ENCODE measurements around the gene ACTR2. TPM values are rescaled to one million over a fixed set of nuclear protein-coding genes. Genes with fewer than 3 reads are reported as not detected.

ACTR2 gene
- 199 TPM for total RNA-seq (2021; ENCODE audit: unreplicated experiment)
- polyA plus RNA-seq (2012): 51.8 and 71.0 TPM in 2 replicates
- percentile 92 among the genes with signal in this experiment for Bru-seq, nascent RNA
- BruChase-seq, experiment 1, labeled RNA remaining after a 6-hour chase: percentile 98 among the genes with signal in this experiment
- BruChase-seq, experiment 2, labeled RNA remaining after a 2-hour chase: percentile 95 among the genes with signal in this experiment
- long read RNA-seq, transcript ACTR2-201 (9 exons, 3,861 nt): major isoform, 118 of 144 reads
- long read RNA-seq, partial matches to known transcripts: 7 of 144 reads
- long read RNA-seq, other reads (novel, unspliced or antisense): 19 of 144 reads

DNA sequence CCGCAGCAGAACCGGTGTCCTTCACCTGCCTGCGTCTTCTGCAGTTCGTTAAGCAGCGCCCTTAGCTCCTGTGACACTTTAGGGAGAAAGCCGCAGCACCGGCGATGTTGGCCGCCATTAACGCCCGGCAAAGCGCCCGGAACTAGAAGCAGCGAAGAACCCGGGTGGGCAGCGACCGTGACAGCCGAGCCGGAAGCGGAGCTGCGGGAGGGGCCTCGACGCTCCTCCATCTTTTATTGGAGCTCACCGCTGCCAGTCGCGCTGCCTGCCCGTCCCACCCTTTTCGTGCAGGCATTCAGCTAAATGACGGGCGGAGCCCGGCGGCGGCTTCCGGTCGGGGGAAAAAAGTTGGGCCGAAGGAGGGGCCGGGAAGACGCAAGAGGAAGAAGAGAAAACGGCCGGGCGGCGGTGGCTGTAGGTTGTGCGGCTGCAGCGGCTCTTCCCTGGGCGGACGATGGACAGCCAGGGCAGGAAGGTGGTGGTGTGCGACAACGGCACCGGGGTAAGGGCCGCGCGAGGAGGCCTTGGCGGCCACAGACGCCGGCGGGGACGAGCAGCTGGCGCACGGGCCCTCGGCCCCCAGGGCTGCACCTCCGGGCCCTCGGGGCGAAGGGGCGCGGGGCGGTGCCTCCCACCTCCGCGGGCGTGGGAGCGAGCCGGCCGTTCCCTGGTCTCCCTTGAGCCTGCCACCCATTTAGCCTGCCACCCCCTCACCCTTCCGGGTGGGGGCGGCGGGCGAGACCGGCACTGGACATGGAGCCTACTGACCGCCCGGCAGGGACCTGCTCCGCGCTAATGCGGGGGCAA is at the start of gene ACTR2:
ACTR2 (plus strand) TSS at position 376 of the 807 bp plus-strand sequence; CDS start at position 455, 79 bp downstream.
- POLR2A ChIA-PET: interaction anchor here (0.6 to 1.2 kb wide), 7 partner anchors 8 to 343 kb away, joined by 3 to 7 read pairs (median 4); partner anchors contain the start of gene RAB1A
- H3K79me2 ChIP-seq (ENCODE audit: insufficient read depth, low read length): peaks cover 65% of the 10 kb centered on the region
- DNase-seq (ENCODE audit: low read depth, low spot score) (peak; percentile 90), ATAC-seq (peak; percentile 96)
- CTCF ChIA-PET: interaction anchor here (0.6 to 1.3 kb wide), 4 partner anchors 9 to 58 kb away, joined by 3 to 5 read pairs (median 4); no protein-coding TSS in a partner anchor
- H3K27me3 ChIP-seq (ENCODE audit: insufficient read depth, low read length): no peaks in the 10 kb centered on the region
- H3K27ac ChIP-seq (ENCODE audit: low read depth, low read length): peak within 1 kb of the TSS; percentile 95
- H3K9ac ChIP-seq (ENCODE audit: low read length): peak within 1 kb of the TSS; percentile 92
- H3K4me3 ChIP-seq (replicated peaks in 1 of 2; ENCODE audit: low read depth in 1 of 2, low read length in 2 of 2): peak within 1 kb of the TSS; percentile 73 to 82
- intact Hi-C loops (cut with micrococcal nuclease): no loop called here
- 0 out of 4 replicates have a peak, but pooled peaks cover 0 to 2% of the 10 kb centered on the region in 2 experiments for H3K36me3 ChIP-seq (ENCODE audit: control insufficient read depth in 1 of 2, insufficient read depth in 2 of 2, low read length in 2 of 2)
- H4K20me1 ChIP-seq (ENCODE audit: insufficient read depth): 0 out of 2 replicates have a peak, but pooled peaks cover 2% of the 10 kb centered on the region
- H3K9me2 ChIP-seq (ENCODE audit: insufficient read depth): no peaks in the 10 kb centered on the region
- H3K9me3 ChIP-seq (ENCODE audit: control insufficient read depth in 1 of 2, insufficient read depth in 1 of 2, low read depth in 1 of 2, low read length in 2 of 2): no peaks in the 10 kb centered on the region
- no peak within 1 kb of the TSS for H2AFZ ChIP-seq (ENCODE audit: low read depth, low read length, poor library complexity, severe bottlenecking)
- H3K4me1 ChIP-seq (ENCODE audit: control insufficient read depth in 1 of 2, insufficient read depth in 2 of 2, low read length in 2 of 2): peaks cover 8 to 27% of the 10 kb centered on the region in 2 experiments; a peak in 3 of 4 replicates
- RAD21 ChIA-PET (ENCODE audit: low non-redundant PET in 1 of 2, low total read pairs in 2 of 2, uncharacterized antibody in 2 of 2, unreplicated experiment in 2 of 2): interaction anchor here in 1 of 2 experiments (0.7 kb wide), 1 partner anchor 251 kb away, joined by 4 read pairs; no protein-coding TSS in a partner anchor
- BruUV-seq (replicated peaks): no TSS peak
- peak within 1 kb of the TSS; percentile 90 for H3K4me2 ChIP-seq (ENCODE audit: low read length)
- TF ChIP-seq EGR1 (IDR thresholded peaks at IDR 0.05; ENCODE audit: low read depth) (peak; percentile 65), FOSL1 (IDR thresholded peaks at IDR 0.05; ENCODE audit: low read depth) (no peak), SIN3A (IDR thresholded peaks at IDR 0.05; ENCODE audit: low read depth) (peak; percentile 96), SRF (IDR thresholded peaks at IDR 0.05; ENCODE audit: low read depth) (no peak), CBX3 (IDR thresholded peaks at IDR 0.05; ENCODE audit: low read depth) (no peak), CEBPB (IDR thresholded peaks at IDR 0.05; ENCODE audit: low read depth) (no peak), YY1 (IDR thresholded peaks at IDR 0.05; ENCODE audit: extremely low read depth, insufficient replicate concordance, low read depth, low read length) (peak; percentile 93), EZH2phosphoT487 (IDR thresholded peaks at IDR 0.05; ENCODE audit: borderline replicate concordance) (no peak), SP1 (IDR thresholded peaks at IDR 0.05; ENCODE audit: low read depth) (peak; percentile 95), TCF7L2 (IDR thresholded peaks at IDR 0.05; ENCODE audit: borderline replicate concordance, extremely low read depth, insufficient read depth, insufficient read length) (peak; percentile 50), POLR2A (IDR thresholded peaks at IDR 0.05; ENCODE audit: borderline replicate concordance, extremely low read depth, insufficient read depth, insufficient read length) (peak; percentile 51), ZFX (IDR thresholded peaks at IDR 0.05) (peak; percentile 92), RAD21 (IDR thresholded peaks at IDR 0.05; ENCODE audit: low read depth) (no peak), POLR2AphosphoS5 (IDR thresholded peaks at IDR 0.05; ENCODE audit: low read depth, low read length) (peak; percentile 93)
- TF ChIP-seq, protein P1, sequence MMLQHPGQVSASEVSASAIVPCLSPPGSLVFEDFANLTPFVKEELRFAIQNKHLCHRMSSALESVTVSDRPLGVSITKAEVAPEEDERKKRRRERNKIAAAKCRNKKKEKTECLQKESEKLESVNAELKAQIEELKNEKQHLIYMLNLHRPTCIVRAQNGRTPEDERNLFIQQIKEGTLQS (IDR thresholded peaks at IDR 0.05): no peak
- TF ChIP-seq, protein P2, sequence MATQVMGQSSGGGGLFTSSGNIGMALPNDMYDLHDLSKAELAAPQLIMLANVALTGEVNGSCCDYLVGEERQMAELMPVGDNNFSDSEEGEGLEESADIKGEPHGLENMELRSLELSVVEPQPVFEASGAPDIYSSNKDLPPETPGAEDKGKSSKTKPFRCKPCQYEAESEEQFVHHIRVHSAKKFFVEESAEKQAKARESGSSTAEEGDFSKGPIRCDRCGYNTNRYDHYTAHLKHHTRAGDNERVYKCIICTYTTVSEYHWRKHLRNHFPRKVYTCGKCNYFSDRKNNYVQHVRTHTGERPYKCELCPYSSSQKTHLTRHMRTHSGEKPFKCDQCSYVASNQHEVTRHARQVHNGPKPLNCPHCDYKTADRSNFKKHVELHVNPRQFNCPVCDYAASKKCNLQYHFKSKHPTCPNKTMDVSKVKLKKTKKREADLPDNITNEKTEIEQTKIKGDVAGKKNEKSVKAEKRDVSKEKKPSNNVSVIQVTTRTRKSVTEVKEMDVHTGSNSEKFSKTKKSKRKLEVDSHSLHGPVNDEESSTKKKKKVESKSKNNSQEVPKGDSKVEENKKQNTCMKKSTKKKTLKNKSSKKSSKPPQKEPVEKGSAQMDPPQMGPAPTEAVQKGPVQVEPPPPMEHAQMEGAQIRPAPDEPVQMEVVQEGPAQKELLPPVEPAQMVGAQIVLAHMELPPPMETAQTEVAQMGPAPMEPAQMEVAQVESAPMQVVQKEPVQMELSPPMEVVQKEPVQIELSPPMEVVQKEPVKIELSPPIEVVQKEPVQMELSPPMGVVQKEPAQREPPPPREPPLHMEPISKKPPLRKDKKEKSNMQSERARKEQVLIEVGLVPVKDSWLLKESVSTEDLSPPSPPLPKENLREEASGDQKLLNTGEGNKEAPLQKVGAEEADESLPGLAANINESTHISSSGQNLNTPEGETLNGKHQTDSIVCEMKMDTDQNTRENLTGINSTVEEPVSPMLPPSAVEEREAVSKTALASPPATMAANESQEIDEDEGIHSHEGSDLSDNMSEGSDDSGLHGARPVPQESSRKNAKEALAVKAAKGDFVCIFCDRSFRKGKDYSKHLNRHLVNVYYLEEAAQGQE (IDR thresholded peaks at IDR 0.05; ENCODE audit: low read depth): no peak
- TF ChIP-seq, protein P3, sequence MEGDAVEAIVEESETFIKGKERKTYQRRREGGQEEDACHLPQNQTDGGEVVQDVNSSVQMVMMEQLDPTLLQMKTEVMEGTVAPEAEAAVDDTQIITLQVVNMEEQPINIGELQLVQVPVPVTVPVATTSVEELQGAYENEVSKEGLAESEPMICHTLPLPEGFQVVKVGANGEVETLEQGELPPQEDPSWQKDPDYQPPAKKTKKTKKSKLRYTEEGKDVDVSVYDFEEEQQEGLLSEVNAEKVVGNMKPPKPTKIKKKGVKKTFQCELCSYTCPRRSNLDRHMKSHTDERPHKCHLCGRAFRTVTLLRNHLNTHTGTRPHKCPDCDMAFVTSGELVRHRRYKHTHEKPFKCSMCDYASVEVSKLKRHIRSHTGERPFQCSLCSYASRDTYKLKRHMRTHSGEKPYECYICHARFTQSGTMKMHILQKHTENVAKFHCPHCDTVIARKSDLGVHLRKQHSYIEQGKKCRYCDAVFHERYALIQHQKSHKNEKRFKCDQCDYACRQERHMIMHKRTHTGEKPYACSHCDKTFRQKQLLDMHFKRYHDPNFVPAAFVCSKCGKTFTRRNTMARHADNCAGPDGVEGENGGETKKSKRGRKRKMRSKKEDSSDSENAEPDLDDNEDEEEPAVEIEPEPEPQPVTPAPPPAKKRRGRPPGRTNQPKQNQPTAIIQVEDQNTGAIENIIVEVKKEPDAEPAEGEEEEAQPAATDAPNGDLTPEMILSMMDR (IDR thresholded peaks at IDR 0.05 in 2 of 3, conservative IDR thresholded peaks at IDR 0.05 in 1 of 3; ENCODE audit: borderline replicate concordance in 1 of 3, insufficient read depth in 1 of 3, low read depth in 2 of 3, low read length in 2 of 3): no peak
- TF ChIP-seq, protein P4, sequence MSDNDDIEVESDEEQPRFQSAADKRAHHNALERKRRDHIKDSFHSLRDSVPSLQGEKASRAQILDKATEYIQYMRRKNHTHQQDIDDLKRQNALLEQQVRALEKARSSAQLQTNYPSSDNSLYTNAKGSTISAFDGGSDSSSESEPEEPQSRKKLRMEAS (IDR thresholded peaks at IDR 0.05): peak; percentile 81
